A549 (cell line): ENCODE results near the gene CERS4. TPM values are rescaled to one million over a fixed set of nuclear protein-coding genes. Genes with fewer than 3 reads are reported as not detected.

Experiments used
- ATAC-seq, 2 experiments: fragments of 200-7000 bp in 1 of 2; fragments of >200 bp in 1 of 2; cut with Nextera tagmentation in 1 of 2; cut with Tn5 transposase in 1 of 2; 3 replicates each; pipeline versions ENCODE4 v1.8.0 to v1.9.1; 2018 to 2020; ENCODE audit warnings: mild to moderate bottlenecking in 1 of 2, moderate library complexity in 1 of 2
- CTCF ChIA-PET: fragments of 300-600 bp; sonication (Branson Sonifier 250); formaldehyde crosslinking; extraction: SDS; loops from one replicate; lab custom pipeline; 2021; ENCODE audit warnings: antibody characterized with exemption, inconsistent platforms; lab: Yijun Ruan, JAX
- POLR2A ChIA-PET: fragments of 350-600 bp; formaldehyde crosslinking; extraction: SDS; loops from one replicate; lab custom pipeline; 2021; ENCODE audit warnings: antibody characterized with exemption, inconsistent platforms; lab: Yijun Ruan, JAX
- DNase-seq, 2 experiments: peaks; one replicate each; pipeline versions ENCODE4 v3.0.0 to v3.0.0-alpha.2; 2011 to 2016; ENCODE audit warnings: low read depth in 1 of 2, low spot score in 1 of 2
- FAIRE-seq: peaks from 2 replicates; lab custom pipeline; 2011; peaks lifted over from hg19 to GRCh38; lab: Jason Lieb, UNC
- H3K27ac ChIP-seq, 2 experiments: fragments of >200 bp; sonication (Bioruptor Twin); formaldehyde crosslinking; 3 replicates each; pipeline ENCODE4 v1.5.1; 2016 to 2017
- H3K4me1 ChIP-seq: fragments of >200 bp; sonication (Bioruptor Twin); formaldehyde crosslinking; 3 replicates; pipeline ENCODE4 v1.6.1; 2016
- H3K4me2 ChIP-seq: fragments of >200 bp; sonication (Bioruptor Twin); formaldehyde crosslinking; 3 replicates; pipeline ENCODE4 v1.6.1; 2016
- H3K4me3 ChIP-seq: fragments of >200 bp; sonication (Bioruptor Twin); formaldehyde crosslinking; 3 replicates; pipeline ENCODE4 v1.5.1; 2016
- H3K9me3 ChIP-seq: fragments of >200 bp; sonication (Bioruptor Twin); formaldehyde crosslinking; 3 replicates; pipeline ENCODE4 v1.6.1; 2016
- BHLHE40 ChIP-seq: IDR thresholded peaks from 2 replicates; pipeline ENCODE4 v1.6.1; 2012; ENCODE audit warnings: low read depth, low read length, inconsistent platforms
- CHD2 ChIP-seq: fragments of 150-350 bp; IDR thresholded peaks from 2 replicates; pipeline ENCODE4 v1.6.1; 2014; ENCODE audit warnings: low read length; ENCODE audit not compliant: partially characterized antibody
- CHD4 ChIP-seq: fragments of 200-600 bp; sonication (generic); IDR thresholded peaks from 2 replicates; pipeline ENCODE4 v1.6.1; 2016; ENCODE audit warnings: antibody characterized with exemption, mild to moderate bottlenecking, borderline replicate concordance
- EHMT2 ChIP-seq: fragments of 200-600 bp; sonication (generic); IDR thresholded peaks from 2 replicates; pipeline ENCODE4 v1.6.1; 2016; ENCODE audit warnings: antibody characterized with exemption, low read depth, mild to moderate bottlenecking, moderate library complexity
- ELK1 ChIP-seq: fragments of 150-350 bp; IDR thresholded peaks from 2 replicates; pipeline ENCODE4 v1.6.1; 2014; ENCODE audit warnings: low read depth, mild to moderate bottlenecking, low read length
- EP300 ChIP-seq, 2 experiments: fragments of >200 bp; sonication (Bioruptor Twin); formaldehyde crosslinking; IDR thresholded peaks; 2 replicates in 1 of 2; 3 replicates in 1 of 2; pipeline ENCODE4 v1.6.1; 2016 to 2017
- ESRRA ChIP-seq: fragments of 150-350 bp; IDR thresholded peaks from 2 replicates; pipeline ENCODE4 v1.6.1; 2014; ENCODE audit warnings: mild to moderate bottlenecking, low read length, borderline replicate concordance
- FOSB ChIP-seq: fragments of 250-450 bp; sonication (Bioruptor Pico); IDR thresholded peaks from 2 replicates; pipeline ENCODE4 v1.5.0; 2020; ENCODE audit warnings: mild to moderate bottlenecking, moderate library complexity
- FOSL2 ChIP-seq, 2 experiments: fragments of 450-650 bp in 1 of 2; fragments of >200 bp in 1 of 2; sonication (Bioruptor Twin) in 1 of 2; formaldehyde crosslinking; IDR thresholded peaks; 2 replicates each; pipeline versions ENCODE4 v1.5.0 to v1.6.1; 2016 to 2020; ENCODE audit warnings: mild to moderate bottlenecking in 1 of 2, moderate library complexity in 1 of 2
- HES2 ChIP-seq: fragments of >200 bp; sonication (Bioruptor Twin); formaldehyde crosslinking; IDR thresholded peaks from 2 replicates; pipeline ENCODE4 v1.6.1; 2016
- HOXB13 ChIP-seq: fragments of 250-450 bp; sonication (Bioruptor Pico); IDR thresholded peaks from 2 replicates; pipeline ENCODE4 v1.5.0; 2020; ENCODE audit warnings: low read depth, mild to moderate bottlenecking, moderate library complexity
- JUNB ChIP-seq: fragments of >200 bp; sonication (Bioruptor Twin); formaldehyde crosslinking; IDR thresholded peaks from 2 replicates; pipeline ENCODE4 v1.6.1; 2016
- KDM5A ChIP-seq: fragments of 200-600 bp; sonication (generic); IDR thresholded peaks from 2 replicates; pipeline ENCODE4 v1.6.1; 2016; ENCODE audit warnings: antibody characterized with exemption, mild to moderate bottlenecking
- MYC ChIP-seq: IDR thresholded peaks from 2 replicates; pipeline ENCODE4 v1.6.1; 2012; ENCODE audit warnings: mild to moderate bottlenecking, inconsistent platforms, low read length, improper control_type of control experiment, borderline replicate concordance
- NFE2L2 ChIP-seq: fragments of 150-350 bp; conservative IDR thresholded peaks from 2 replicates; pipeline ENCODE4 v1.6.1; 2014; ENCODE audit warnings: low read length
- NPAS2 ChIP-seq: fragments of 250-450 bp; sonication (Bioruptor Pico); IDR thresholded peaks from 2 replicates; pipeline ENCODE4 v1.8.0; 2022; ENCODE audit warnings: mild to moderate bottlenecking, moderate library complexity, borderline replicate concordance
- POLR2A ChIP-seq: IDR thresholded peaks from 2 replicates; pipeline ENCODE4 v1.6.1; 2012; ENCODE audit warnings: mild to moderate bottlenecking, low read length
- POLR2AphosphoS2 ChIP-seq: conservative IDR thresholded peaks from 2 replicates; pipeline ENCODE4 v1.6.1; 2012; ENCODE audit warnings: low read length, improper control_type of control experiment, inconsistent platforms
- RAD21 ChIP-seq, 2 experiments: fragments of >200 bp in 1 of 2; sonication (Bioruptor Twin) in 1 of 2; formaldehyde crosslinking in 1 of 2; IDR thresholded peaks in 1 of 2; conservative IDR thresholded peaks in 1 of 2; 2 replicates in 1 of 2; 3 replicates in 1 of 2; pipeline ENCODE4 v1.6.1; 2012 to 2018; ENCODE audit warnings: inconsistent platforms in 1 of 2
- REST ChIP-seq: fragments of 200-600 bp; sonication (generic); IDR thresholded peaks from 2 replicates; pipeline ENCODE4 v1.6.1; 2016; ENCODE audit warnings: antibody characterized with exemption, mild to moderate bottlenecking, moderate library complexity
- TP53 ChIP-seq: fragments of 250-450 bp; sonication (Bioruptor Pico); IDR thresholded peaks from 2 replicates; pipeline ENCODE4 v1.5.0; 2021; ENCODE audit warnings: mild to moderate bottlenecking, moderate library complexity
- USF2 ChIP-seq: fragments of 450-650 bp; IDR thresholded peaks from 2 replicates; pipeline ENCODE4 v1.6.1; 2014; ENCODE audit warnings: antibody characterized with exemption
- ZNF302 ChIP-seq: fragments of 250-450 bp; sonication (Bioruptor Pico); IDR thresholded peaks from 2 replicates; pipeline ENCODE4 v1.9.0; 2021; ENCODE audit warnings: inconsistent platforms, mild to moderate bottlenecking, moderate library complexity
- ZSCAN20 ChIP-seq: fragments of 250-450 bp; sonication (Bioruptor Pico); IDR thresholded peaks from 2 replicates; pipeline ENCODE4 v1.8.0; 2022; ENCODE audit warnings: mild to moderate bottlenecking, moderate library complexity
- WGBS: methylation state at CpG from one replicate; pipeline ENCODE4 v1.1.6; 2017; ENCODE audit errors: missing lambda C conversion rate; 5-methylcytosine and 5-hydroxymethylcytosine counted together
- polyA plus RNA-seq, 4 experiments: library from polyadenylated mRNA; depleted of rRNA in 3 of 4; stranded (reverse); fragments of >200 nt; fragmentation: RNase III in 1 of 4; extraction: RNeasy Plus Mini Kit Qiagen cat#74134 plus additional on column Dnase treatment in 1 of 4; gene quantifications; 2 replicates in 3 of 4; 3 replicates in 1 of 4; pipeline ENCODE4 v1.2.3, GENCODE V29; 2011 to 2017

CERS4 gene
- polyA plus RNA-seq, 2 of the 4 experiments (the other 2 are of a cell fraction): 2.1 to 5.0 TPM

GRCh38 chr19:8180018-8180417 lies 29.2 kb upstream of the CERS4 start:
- H3K4me1 ChIP-seq: no peaks in the 10 kb centered on the region
- H3K4me3 ChIP-seq: no peak overlapping the region
- no peaks in the 10 kb centered on the region for H3K9me3 ChIP-seq
- POLR2A ChIA-PET: no interaction called here
- TF ChIP-seq ZNF302 (CRISPR knock-in tag) (no peak), JUNB (no peak), EP300 (IDR thresholded peaks at IDR 0.05) (no peak), TP53 (CRISPR knock-in tag) (no peak), ELK1 (no peak), RAD21 (conservative IDR thresholded peaks at IDR 0.05 in 1 of 2, IDR thresholded peaks at IDR 0.05 in 1 of 2) (no peak), ESRRA (no peak), BHLHE40 (no peak), HOXB13 (CRISPR knock-in tag) (no peak), POLR2A (no peak), CHD2 (no peak), NFE2L2 (no peak), FOSB (CRISPR knock-in tag) (no peak), POLR2AphosphoS2 (no peak)
- no peak overlapping the region for H3K27ac ChIP-seq
- no peak overlapping the region for H3K4me2 ChIP-seq
- WGBS: 37% methylated on average over 6 of the region's 6 CpGs
- DNase-seq (no peak), ATAC-seq (no peak), FAIRE-seq (no peak)
- CTCF ChIA-PET: interaction anchor here (0.8 to 1.7 kb wide), 3 partner anchors 14 to 72 kb away, joined by 3 to 4 read pairs (median 3); no protein-coding TSS in a partner anchor

- FAIRE-seq (no peak), DNase-seq (no peak), ATAC-seq (no peak)
- TF ChIP-seq HES2: no peak
- no peak for TF ChIP-seq REST
- no peak for TF ChIP-seq KDM5A
- TF ChIP-seq USF2: no peak
- TF ChIP-seq POLR2AphosphoS2: no peak
- TF ChIP-seq NPAS2 (CRISPR knock-in tag): no peak
- TF ChIP-seq EHMT2: no peak
- no peak for TF ChIP-seq ESRRA
- no peak for TF ChIP-seq RAD21 (conservative IDR thresholded peaks at IDR 0.05 in 1 of 2, IDR thresholded peaks at IDR 0.05 in 1 of 2)
- no peak for TF ChIP-seq MYC
- no peak for TF ChIP-seq FOSL2 (IDR thresholded peaks at IDR 0.05)
- TF ChIP-seq FOSL2 (CRISPR knock-in tag; IDR thresholded peaks at IDR 0.05): no peak
- no peak for TF ChIP-seq CHD4
- no peak for TF ChIP-seq ZSCAN20
- Histone ChIP-seq H3K9me3 (no peaks in the 10 kb centered on the region), H3K27ac (no peak overlapping the region), H3K4me2 (no peak overlapping the region), H3K4me3 (no peak overlapping the region), H3K4me1 (peaks cover 2% of the 10 kb centered on the region; the same call in 1 of the 3 replicates)
- ChIA-PET CTCF (no interaction called here), POLR2A (no interaction called here)
- 88% methylated on average over 9 of the region's 9 CpGs for WGBS
Observed at GRCh38 chr19:8184274-8184673, 24.9 kb upstream of the CERS4 start.
